ENCODE results near the gene FTMT.

DNA sequence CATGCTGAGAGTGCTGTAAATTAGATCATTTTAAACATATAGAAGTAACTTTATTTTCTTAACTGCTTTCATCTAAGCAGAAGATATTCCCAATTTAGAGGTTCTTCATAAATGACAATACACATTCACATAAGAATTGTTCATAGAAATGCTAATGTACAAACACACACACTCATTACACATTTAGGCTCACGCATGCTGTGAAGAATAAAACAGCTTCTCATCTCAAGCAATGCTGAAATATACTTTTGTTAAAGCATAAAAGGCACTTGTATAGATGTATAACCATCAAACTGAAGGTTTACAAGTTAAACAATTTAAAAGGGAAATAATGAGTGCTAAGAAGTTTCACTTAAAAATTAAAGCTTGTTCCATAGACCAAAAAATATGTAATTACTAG, 18.1 kb upstream of the FTMT start:
- TF ChIP-seq, protein P1, sequence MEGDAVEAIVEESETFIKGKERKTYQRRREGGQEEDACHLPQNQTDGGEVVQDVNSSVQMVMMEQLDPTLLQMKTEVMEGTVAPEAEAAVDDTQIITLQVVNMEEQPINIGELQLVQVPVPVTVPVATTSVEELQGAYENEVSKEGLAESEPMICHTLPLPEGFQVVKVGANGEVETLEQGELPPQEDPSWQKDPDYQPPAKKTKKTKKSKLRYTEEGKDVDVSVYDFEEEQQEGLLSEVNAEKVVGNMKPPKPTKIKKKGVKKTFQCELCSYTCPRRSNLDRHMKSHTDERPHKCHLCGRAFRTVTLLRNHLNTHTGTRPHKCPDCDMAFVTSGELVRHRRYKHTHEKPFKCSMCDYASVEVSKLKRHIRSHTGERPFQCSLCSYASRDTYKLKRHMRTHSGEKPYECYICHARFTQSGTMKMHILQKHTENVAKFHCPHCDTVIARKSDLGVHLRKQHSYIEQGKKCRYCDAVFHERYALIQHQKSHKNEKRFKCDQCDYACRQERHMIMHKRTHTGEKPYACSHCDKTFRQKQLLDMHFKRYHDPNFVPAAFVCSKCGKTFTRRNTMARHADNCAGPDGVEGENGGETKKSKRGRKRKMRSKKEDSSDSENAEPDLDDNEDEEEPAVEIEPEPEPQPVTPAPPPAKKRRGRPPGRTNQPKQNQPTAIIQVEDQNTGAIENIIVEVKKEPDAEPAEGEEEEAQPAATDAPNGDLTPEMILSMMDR (conservative IDR thresholded peaks at IDR 0.05 in 1 of 2, IDR thresholded peaks at IDR 0.05 in 1 of 2; ENCODE audit: extremely low read depth in 1 of 2, insufficient read depth in 1 of 2, low read depth in 1 of 2, low read length in 2 of 2) = no peak
- TF ChIP-seq EZH2 (IDR thresholded peaks at IDR 0.05; ENCODE audit: borderline replicate concordance, low read length) = no peak

All from mammary epithelial cell (primary cell).